GM18508 (cell line): ENCODE measurements around the gene TMEM52.
A peak's percentile ranks its signal among the peaks of the same experiment; 100 is the strongest.

ENCODE experiments used
- ATAC-seq: cut with Tn5 transposase; IDR thresholded peaks from one replicate; pipeline ENCODE4 v1.9.1; 2021; ENCODE audit warnings: moderate number of reproducible peaks; ENCODE audit not compliant: insufficient read depth, unreplicated experiment

TMEM52 gene

GRCh38 chr1:1918901-1919303 is at the start of gene TMEM52:
Gene TMEM52, minus strand, starts transcription at chr1:1919279. Its CDS starts 14 bp downstream, at chr1:1919265.
- peak; percentile 12 for ATAC-seq

- no peak for ATAC-seq
These were observed 48.8 kb upstream of the TMEM52 start for GRCh38 chr1:1967879-1968278.

DNA sequence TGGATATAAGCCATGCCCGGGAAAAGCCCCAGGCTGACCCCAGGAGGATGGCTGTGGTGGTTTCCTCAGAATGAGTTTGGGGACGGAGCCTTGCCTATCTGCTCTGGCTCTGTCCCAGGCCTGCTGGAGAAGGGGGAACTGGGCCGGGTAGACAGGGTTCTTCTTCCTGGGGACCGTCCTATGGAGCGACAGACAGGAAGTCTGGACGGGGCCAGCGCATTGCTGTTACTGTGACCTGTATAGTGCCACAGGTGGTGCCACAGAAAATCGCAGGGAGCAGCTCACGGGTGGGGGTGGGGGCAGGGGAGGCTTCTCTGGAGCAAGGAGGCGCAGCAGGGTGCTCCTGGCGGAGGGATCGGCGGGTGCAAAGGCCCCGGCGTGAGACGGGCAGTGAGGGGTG is 48.1 kb upstream of the TMEM52 start:
- no peak for ATAC-seq

GRCh38 chr1:1966071-1966740 is 47.1 kb upstream of the TMEM52 start:
- no peak for ATAC-seq

DNA sequence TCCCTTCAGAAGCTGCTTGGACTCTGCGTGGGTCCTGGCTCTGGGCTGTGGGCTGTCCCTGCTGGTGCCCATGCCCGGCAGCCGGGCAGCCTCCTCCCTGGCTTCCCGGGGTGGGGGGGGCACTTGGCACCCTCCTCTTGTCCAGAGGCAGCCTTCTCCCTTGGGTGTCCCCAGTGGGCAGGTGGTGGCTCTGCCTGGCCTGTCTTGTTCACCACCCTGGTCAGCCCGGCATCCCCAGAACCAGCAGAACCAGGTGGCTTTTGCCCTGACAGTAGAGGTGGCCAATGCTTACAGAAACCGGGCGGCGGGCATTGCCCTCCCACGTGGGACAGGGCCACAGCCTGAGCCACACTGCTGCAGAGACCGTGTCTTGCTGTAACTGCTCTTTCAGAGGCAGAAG is 46.5 kb upstream of the TMEM52 start:
- no peak for ATAC-seq

DNA sequence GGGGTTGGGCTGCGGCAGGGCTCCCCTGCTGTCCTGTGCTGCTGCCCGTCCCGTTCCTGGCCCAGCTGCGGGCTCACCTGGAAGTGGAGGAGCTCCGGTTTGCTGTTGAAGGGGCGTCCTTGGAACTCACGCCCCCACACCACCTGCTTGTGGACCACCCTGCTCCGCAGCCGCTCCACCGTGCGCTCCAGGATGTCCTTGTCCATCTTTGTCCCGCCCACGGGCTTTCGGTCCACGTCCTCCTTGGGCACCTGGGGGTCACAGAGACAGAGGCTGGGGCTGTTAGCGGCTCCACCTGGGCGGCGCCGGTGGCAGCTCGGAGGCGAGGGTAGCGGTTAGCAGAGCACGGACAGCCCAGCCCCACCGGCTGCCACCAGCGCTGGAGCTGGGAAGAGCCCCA is 45.7 kb upstream of the TMEM52 start:
- ATAC-seq, result no peak

GRCh38 chr1:1963570-1963969 is 44.5 kb upstream of the TMEM52 start:
- ATAC-seq, result no peak

GRCh38 chr1:1962752-1963151 is 43.7 kb upstream of the TMEM52 start:
- ATAC-seq, result no peak

DNA sequence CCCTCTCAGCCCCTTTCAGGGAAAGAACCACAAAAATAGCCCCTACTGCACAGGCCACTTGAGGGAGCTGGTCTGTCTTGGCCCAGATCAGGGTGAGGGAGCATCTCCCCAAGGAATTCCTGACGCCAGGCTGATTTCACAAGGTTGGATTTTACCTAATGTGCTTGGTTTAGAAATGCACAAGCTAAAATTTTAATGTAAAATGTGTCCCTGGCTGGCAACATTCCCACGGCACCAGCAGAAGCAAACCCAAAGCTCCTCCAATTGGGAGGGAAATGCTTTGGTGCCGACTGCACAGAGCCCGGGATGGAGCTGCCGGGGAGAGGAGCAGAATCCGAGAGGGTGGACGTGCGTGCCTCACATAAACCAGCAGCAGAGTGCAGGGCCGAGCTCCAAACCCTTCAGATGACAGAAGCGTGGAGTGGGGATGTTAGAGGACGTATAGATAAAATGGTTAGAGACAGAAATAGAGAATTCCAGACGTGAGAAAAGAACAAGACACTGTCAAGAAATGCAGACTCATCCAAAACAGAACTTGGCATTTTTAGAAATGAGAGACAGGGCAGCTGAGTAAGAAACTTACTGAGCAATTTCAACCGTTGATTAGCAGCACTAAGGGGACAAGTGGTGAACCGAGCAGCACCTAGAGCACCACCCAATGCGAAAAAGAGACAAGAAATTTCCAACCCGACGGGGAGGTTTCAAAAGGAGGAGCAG is 41.6 kb upstream of the TMEM52 start:
- ATAC-seq, result no peak

- ATAC-seq, result no peak
These were observed 40.9 kb upstream of the TMEM52 start for GRCh38 chr1:1959840-1960479.

DNA sequence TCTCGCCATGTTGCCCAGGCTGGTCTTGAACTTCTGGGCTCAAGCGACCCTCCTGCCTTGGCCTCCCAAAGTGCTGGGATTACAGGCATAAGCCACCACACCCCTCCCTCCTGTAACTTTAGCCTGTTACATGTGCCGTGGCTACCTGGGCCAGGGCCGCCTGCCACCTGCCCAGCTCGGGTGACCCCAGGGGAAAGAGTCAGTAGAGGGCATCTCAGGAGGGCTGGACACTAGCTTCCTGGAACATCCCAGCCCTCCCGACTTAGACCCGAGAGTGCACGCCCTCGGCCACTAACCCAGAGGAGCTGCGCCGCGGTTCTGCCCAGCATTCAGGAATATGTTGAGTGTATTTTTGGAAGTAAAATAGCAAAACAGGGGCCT is 40.4 kb upstream of the TMEM52 start:
- no peak for ATAC-seq

DNA sequence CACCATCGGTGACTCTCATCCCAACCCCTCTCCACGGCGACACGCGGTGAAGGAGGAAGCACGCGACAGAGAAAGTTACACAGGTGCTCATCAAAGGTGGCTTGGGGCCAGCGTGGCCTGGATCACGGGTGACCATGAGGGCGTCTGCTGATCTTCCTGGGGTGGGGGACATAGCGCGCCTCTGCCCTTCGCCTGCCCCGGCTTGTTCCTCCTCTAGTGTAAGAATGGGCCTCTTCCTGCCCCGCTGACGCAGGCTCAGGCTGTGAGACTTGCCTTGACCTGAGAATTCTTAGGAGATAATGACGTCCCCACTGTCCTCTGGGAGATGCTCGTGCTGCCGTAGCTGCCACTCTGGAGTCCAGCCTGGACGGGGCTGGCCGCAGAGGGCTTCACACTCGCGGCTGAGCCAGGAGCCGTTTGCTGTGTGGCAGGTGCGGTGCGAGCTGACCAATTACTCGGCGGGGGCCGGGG is 39.0 kb upstream of the TMEM52 start:
- no peak for ATAC-seq

DNA sequence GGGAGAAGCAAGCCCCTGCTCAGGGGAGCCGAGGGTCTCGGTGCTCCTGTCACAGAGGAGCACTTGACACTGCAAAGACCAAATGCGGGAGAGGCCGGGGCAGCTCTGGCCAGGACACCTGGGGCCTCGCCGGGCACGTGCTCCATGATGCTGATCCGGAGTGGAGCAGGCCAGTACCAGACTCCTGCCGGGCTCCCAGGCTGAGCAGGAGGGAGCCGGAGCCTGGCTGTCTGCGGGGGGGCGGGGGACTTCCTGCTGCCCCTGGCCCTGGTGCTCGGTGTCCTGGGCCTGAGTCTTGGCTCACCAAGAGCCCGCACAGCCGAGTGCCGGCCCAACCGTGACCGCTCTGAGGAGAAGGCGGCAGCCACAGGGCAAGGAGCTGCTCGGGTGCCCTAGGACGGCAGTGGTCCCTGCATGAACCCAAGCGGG is 38.5 kb upstream of the TMEM52 start:
- no peak for ATAC-seq

DNA sequence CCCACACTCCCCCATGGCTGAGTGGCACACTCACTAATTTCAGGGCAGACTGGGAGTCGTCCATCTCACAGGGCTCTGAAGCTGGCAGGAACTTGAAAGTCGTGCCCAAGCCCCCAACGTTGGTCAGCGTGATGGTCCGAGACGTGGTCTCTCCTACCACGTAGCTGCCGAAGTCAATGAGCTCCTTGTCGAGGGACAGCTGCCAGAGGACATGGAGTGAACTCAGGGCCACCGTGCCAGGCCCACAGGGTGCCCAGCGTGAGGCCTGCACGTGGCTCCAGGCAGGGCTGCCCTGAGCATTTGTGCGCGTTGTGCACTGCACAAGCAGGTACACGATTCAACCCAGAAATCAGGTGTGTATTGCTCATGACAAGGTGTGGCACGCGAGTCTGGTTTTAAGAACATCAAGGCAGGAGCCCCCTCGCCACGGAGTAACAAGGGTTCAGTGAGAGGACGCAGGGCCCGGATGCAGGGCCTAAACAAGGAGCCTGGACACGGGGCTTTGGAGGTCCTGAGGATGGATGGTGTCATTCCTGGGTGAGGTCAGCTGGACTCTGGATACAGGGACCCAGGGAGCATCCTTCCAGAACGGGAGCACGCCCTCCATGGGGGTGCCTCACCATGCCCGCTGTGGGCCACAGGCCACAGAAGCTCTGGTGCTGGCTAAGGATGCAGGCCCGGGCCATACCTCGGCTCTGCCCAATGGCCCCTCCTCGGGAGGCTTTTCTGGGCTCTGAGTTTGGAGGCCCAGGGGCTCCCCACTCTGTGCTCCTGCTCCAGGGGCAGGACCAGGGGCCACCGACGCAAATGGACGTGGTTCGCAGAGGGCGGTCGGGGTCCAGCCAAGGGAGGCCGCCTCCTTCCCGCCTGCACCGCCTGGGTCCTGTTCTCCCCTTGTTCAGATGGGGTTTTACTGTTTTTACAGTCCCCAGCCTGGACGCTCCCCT is 37.8 kb upstream of the TMEM52 start:
- no peak for ATAC-seq

- ATAC-seq, result no peak
These were observed 37.0 kb upstream of the TMEM52 start for GRCh38 chr1:1956101-1956500.

GRCh38 chr1:1955621-1956094 is 36.6 kb upstream of the TMEM52 start:
- ATAC-seq, result no peak

GRCh38 chr1:1954831-1955441 is 35.9 kb upstream of the TMEM52 start:
- ATAC-seq, result no peak

DNA sequence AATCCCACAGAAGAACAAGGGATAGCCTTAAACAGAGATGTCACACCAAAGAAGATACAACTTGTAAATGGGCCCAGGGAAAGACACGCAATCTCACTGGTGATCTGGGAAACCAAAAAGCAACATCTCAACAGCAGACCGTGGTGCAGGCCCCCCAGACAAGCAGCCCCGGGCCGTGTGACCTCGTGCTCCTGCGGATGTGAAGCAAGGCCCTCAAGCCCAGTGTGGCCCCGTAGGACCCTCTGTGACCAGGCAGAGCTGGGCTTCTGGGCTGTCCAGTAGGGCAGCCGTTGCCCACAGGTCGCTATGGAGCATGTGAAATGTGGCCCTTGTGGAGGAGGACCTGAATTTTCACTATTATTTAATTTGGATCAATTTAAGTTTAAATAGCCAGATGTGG is 34.9 kb upstream of the TMEM52 start:
- ATAC-seq, result no peak

- ATAC-seq, result no peak
These were observed 31.9 kb upstream of the TMEM52 start for GRCh38 chr1:1950940-1951339.

- ATAC-seq, result no peak
These were observed 29.7 kb upstream of the TMEM52 start for GRCh38 chr1:1948783-1949182.
